ENCODE data around the gene FXYD3. TPM values are rescaled to one million over a fixed set of nuclear protein-coding genes. Genes with fewer than 3 reads are reported as not detected.

FXYD3 gene
- total RNA-seq, 4 donors from 2014 or later = 1.7 to 2.0 TPM; not detected in 2

- no peak for TF ChIP-seq CTCF (IDR thresholded peaks at IDR 0.05; ENCODE audit: low read depth)
Observed at GRCh38 chr19:35155441-35155840, 39.8 kb downstream of the FXYD3 start.

DNA sequence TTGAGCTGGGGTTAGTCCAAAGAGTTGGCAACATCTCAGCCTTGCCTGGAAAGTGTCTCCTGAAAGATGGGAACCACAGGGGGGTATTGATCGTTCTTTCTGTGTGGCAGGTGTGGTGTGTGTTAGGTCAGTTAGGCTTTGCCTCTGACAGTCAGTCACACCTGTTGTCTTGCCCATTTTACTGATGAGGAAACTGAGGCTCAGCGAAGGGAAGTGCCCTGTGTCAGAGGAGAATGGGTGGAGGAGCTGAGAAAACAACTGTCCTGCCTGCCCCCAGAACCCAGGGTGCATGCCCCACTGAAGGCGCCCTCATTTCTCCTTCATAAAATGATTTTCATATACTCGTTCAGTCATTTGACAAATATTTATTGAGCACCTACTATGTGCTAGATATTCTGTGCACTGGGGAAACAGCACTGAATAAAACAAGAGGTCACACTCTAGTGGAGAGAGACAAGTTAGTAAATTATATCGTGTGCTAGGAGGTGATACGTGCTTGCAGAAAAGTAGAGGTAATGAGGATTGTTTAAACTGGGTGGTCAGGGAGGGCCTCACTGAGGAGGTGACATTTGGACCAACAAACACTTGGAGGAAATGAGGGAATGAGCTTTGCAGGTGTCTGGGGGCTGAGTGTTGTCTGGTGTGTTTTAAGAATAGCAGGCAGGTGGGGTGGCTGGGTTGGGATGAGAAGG, 40.5 kb downstream of the FXYD3 start:
- TF ChIP-seq CTCF (IDR thresholded peaks at IDR 0.05; ENCODE audit: low read depth) = no peak

DNA sequence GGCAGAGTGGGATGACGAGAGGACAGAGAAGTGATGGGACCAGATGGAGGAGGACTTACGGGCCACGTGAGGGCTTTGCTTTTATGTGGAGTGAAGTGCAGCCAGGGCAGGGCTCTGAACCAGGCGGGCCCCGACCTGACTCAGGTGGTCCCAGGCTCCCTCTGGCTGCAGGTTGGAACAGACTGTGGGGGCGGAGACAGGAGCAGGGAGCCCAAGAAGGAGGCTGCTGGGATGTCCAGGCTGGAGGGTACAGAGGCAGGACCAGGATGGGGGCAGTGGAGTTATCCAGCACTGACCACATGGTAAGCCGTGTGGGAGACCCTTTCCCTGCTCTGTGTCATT, 41.0 kb downstream of the FXYD3 start:
- TF ChIP-seq CTCF (IDR thresholded peaks at IDR 0.05; ENCODE audit: low read depth) = no peak

DNA sequence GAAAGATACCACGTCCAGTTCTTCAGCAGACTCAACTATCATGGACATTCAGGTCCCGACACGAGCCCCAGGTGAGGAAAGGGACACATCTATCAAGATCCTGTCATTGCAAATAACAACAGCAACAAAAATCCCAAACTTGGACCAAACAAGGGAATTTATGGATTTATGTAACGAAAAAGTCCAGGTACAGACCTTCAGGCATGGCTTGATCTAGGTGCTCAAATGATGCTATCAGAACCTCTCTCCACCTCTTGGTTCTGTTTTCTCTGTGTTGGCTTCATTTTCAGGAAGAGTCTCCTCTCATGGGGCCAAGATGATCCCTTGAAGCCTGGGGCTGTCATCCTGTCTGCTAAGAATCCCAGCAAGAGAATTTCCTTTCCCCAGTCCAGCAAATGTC, 41.8 kb downstream of the FXYD3 start:
- no peak for TF ChIP-seq CTCF (IDR thresholded peaks at IDR 0.05; ENCODE audit: low read depth)

DNA sequence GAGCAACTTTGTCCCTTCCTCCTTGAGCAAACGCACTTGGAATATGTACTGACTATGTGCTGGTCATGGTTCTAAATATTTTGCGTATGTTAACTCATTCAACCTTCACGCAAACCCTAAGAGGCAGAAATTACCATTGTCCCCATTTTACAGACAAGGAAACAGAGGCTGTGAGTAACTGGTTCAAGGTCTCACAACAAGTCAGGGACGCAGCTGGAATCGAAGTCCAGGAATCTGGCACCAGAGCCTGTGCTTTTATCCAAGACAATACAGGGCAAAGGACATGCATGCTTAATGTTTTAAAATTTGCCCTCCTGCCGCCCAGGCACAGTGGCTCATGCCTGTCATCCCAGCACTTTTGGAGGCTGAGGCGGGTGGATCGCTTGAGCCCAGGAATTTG, 44.0 kb downstream of the FXYD3 start:
- TF ChIP-seq CTCF (IDR thresholded peaks at IDR 0.05; ENCODE audit: low read depth) = no peak

- no peak for TF ChIP-seq CTCF (IDR thresholded peaks at IDR 0.05; ENCODE audit: low read depth)
Observed at GRCh38 chr19:35160629-35161433, 45.2 kb downstream of the FXYD3 start.

DNA sequence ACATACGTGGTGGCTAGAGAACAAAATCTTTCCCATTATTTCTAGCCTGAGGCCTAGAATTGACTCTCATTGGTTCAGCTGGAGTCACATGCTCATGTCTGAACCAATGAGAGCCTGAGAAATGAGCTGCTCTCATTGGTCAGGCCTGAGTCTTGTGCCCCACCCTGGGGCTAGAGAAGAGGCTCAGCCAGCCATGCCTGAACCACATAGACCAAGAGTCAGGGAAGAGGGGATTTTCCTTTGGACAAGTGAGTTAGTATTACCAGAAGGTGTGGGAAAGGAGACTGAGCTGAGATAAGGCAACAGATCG, 45.8 kb downstream of the FXYD3 start:
- TF ChIP-seq CTCF (IDR thresholded peaks at IDR 0.05; ENCODE audit: low read depth) = no peak

All from subcutaneous adipose tissue (tissue), 4 donors.